DMS79 treated with DMSO at 0.1 percent for 48 hours (cell line): ENCODE data around the gene DOCK2.
"Not testable (repeated sequence)": the region's sequence is repeated elsewhere in the genome, so short reads cannot be mapped to it uniquely, and the experiment has no call there.

Experiments used
- DNase-seq: peaks from one replicate; lab custom pipeline; 2025; lab: John Stamatoyannopoulos, UW

DOCK2 gene

GRCh38 chr5:169758886-169759285, 121.8 kb downstream of the DOCK2 start:
- DNase-seq, result no peak

- DNase-seq, result no peak
These were observed 123.2 kb downstream of the DOCK2 start for GRCh38 chr5:169760229-169760628.

- no peak for DNase-seq
These were observed 125.4 kb downstream of the DOCK2 start for GRCh38 chr5:169762338-169763095.

GRCh38 chr5:169763376-169764017, 126.4 kb downstream of the DOCK2 start:
- no peak for DNase-seq

- no peak for DNase-seq
These were observed 126.9 kb downstream of the DOCK2 start for GRCh38 chr5:169764018-169764378.

- DNase-seq, result no peak
These were observed 128.3 kb downstream of the DOCK2 start for GRCh38 chr5:169765176-169765996.

- DNase-seq, result not testable (repeated sequence)
These were observed 129.9 kb downstream of the DOCK2 start for GRCh38 chr5:169766943-169767342.

- DNase-seq, result no peak
These were observed 130.9 kb downstream of the DOCK2 start for GRCh38 chr5:169767938-169768337.

- DNase-seq, result no peak
These were observed 131.3 kb downstream of the DOCK2 start for GRCh38 chr5:169768416-169768815.

GRCh38 chr5:169770109-169770508, 133.0 kb downstream of the DOCK2 start:
- no peak for DNase-seq

- no peak for DNase-seq
These were observed 135.2 kb downstream of the DOCK2 start for GRCh38 chr5:169772256-169772655.

- DNase-seq, result no peak
These were observed 135.6 kb downstream of the DOCK2 start for GRCh38 chr5:169772688-169773087.

- no peak for DNase-seq
These were observed 140.1 kb downstream of the DOCK2 start for GRCh38 chr5:169777159-169777558.

- no peak for DNase-seq
These were observed 141.8 kb downstream of the DOCK2 start for GRCh38 chr5:169778622-169779596.

- DNase-seq, result no peak
These were observed 144.6 kb downstream of the DOCK2 start for GRCh38 chr5:169781420-169782345.

- no peak for DNase-seq
These were observed 148.9 kb downstream of the DOCK2 start for GRCh38 chr5:169785771-169786618.

GRCh38 chr5:169788168-169788567, 151.1 kb downstream of the DOCK2 start:
- DNase-seq, result no peak

GRCh38 chr5:169789417-169789940, 152.4 kb downstream of the DOCK2 start:
- DNase-seq, result no peak

GRCh38 chr5:169791251-169791650, 154.2 kb downstream of the DOCK2 start:
- DNase-seq, result no peak
